Astrocyte of the cerebellum (primary cell): ENCODE data around the gene DSE.

ENCODE experiments used
- DNase-seq: peaks from one replicate; pipeline ENCODE4 v3.0.0-alpha.2; 2011; ENCODE audit warnings: low read depth
- H3K4me3 ChIP-seq: 2 replicates; pipeline ENCODE4 v1.5.1; 2011; ENCODE audit warnings: mild to moderate bottlenecking, low read depth, low read length, moderate library complexity
- CTCF ChIP-seq: IDR thresholded peaks from 2 replicates; pipeline ENCODE4 v1.5.1; 2012; ENCODE audit warnings: low read length, low read depth, moderate library complexity, mild to moderate bottlenecking; ENCODE audit errors: missing control alignments
- in situ Hi-C: cut with HindIII; loops from 2 replicates; pipeline ENCODE4 v1.10.0; 2017; ENCODE audit warnings: low sequenced_read_pairs

DSE gene

GRCh38 chr6:116475141-116475540 is 104.4 kb downstream of the DSE start:
- in situ Hi-C loops = no loop called here
- H3K4me3 ChIP-seq = no peak overlapping the region
- DNase-seq = no peak
- no peak for TF ChIP-seq CTCF

GRCh38 chr6:116476002-116476678 is 105.4 kb downstream of the DSE start:
- in situ Hi-C loops = no loop called here

GRCh38 chr6:116482780-116483179 is 112.0 kb downstream of the DSE start:
- no peak for DNase-seq
- H3K4me3 ChIP-seq = no peak overlapping the region
- TF ChIP-seq CTCF = no peak
- in situ Hi-C loops = no loop called here

More at GRCh38 chr6:116476002-116476678, 105.4 kb downstream of the DSE start:
- no peak overlapping the region for H3K4me3 ChIP-seq
- TF ChIP-seq CTCF = no peak
- no peak for DNase-seq

GRCh38 chr6:116483616-116484015 is 112.9 kb downstream of the DSE start:
- no peak for DNase-seq
- in situ Hi-C loops = no loop called here
- no peak overlapping the region for H3K4me3 ChIP-seq
- no peak for TF ChIP-seq CTCF

DNA sequence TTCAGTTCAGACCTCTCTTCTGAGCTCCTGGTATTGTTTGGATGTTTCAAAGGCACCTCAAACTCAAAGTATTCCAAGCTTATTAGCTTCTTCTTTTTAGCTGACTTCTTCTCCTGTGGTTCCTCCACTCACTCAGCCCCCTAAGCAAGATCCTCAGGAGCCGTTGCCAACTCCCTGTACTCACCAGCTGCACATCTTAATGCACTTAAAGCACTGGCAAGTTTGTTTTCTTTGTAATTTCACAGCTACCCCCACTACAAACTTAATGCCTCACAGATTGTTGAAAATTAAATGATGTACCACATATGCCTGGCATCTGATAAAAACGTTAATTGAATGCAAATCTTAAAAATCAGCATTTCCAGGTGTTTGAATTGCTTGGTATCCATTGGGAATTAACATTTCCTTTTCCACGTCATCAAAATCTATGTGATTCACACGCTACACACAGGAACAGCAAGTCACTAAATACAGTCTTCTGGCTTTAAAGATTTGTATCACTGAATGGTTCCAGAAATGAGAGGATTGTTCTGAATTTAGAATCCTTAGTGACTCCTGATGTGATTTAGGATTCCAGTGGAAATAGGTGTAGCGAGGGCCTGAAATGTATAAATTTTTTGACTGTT is 114.9 kb downstream of the DSE start:
- no peak overlapping the region for H3K4me3 ChIP-seq
- in situ Hi-C loops = no loop called here
- DNase-seq = no peak
- no peak for TF ChIP-seq CTCF

GRCh38 chr6:116491610-116492330 is 121.0 kb downstream of the DSE start:
- in situ Hi-C loops = no loop called here
- H3K4me3 ChIP-seq = no peak overlapping the region
- DNase-seq = no peak
- no peak for TF ChIP-seq CTCF
